Peyer's patch (tissue), 4 donors: ENCODE measurements around the gene TCF20. TPM values are rescaled to one million over a fixed set of nuclear protein-coding genes. Genes with fewer than 3 reads are reported as not detected.

Experiments
- DNase-seq, 3 donors: peaks; one replicate each; pipeline ENCODE4 v3.0.0-alpha.2; 2017 to 2019
- H3K27ac ChIP-seq, 4 donors: fragments of 200-600 bp; sonication (generic); one replicate each; pipeline ENCODE4 v1.5.1; 2016 to 2019
- H3K27me3 ChIP-seq, 2 donors: fragments of 200-600 bp; sonication (generic); one replicate each; pipeline ENCODE4 v1.5.1; 2019
- H3K36me3 ChIP-seq, 3 donors: fragments of 200-600 bp; sonication (generic); one replicate each; pipeline ENCODE4 v1.5.1; 2016 to 2019
- H3K4me1 ChIP-seq, 4 donors: fragments of 200-600 bp; sonication (generic); one replicate each; pipeline ENCODE4 v1.5.1; 2016 to 2019
- H3K4me3 ChIP-seq, 4 donors: fragments of 200-600 bp; sonication (generic); 1 replicate in 3 of 4; 2 replicates in 1 of 4; pipeline ENCODE4 v1.5.1; 2016 to 2019; ENCODE audit warnings: mild to moderate bottlenecking in 1 of 4
- H3K9me3 ChIP-seq, 4 donors: fragments of 200-600 bp; sonication (generic); one replicate each; pipeline ENCODE4 v1.5.1; 2016 to 2019; ENCODE audit warnings: mild to moderate bottlenecking in 1 of 4
- POLR2A ChIP-seq, 2 donors: fragments of 450-650 bp; IDR thresholded peaks; one replicate each; pipeline ENCODE4 v1.5.1; 2017; ENCODE audit warnings: antibody characterized with exemption in 2 of 2, mild to moderate bottlenecking in 2 of 2, moderate library complexity in 2 of 2
- total RNA-seq, 4 donors: library from RNA; depleted of rRNA; stranded (reverse); fragments of >200 nt; gene quantifications; one replicate each; pipeline ENCODE4 v1.1.0, GENCODE V29; 2016
- TF ChIP-seq, protein P1 (sequence below), 6 experiments: fragments of 450-650 bp in 4 of 6; fragments of 200-600 bp in 2 of 6; sonication (generic) in 1 of 6; IDR thresholded peaks; one replicate each; pipeline ENCODE4 v1.5.1; 2017 to 2019; ENCODE audit warnings: antibody characterized with exemption in 6 of 6, mild to moderate bottlenecking in 3 of 6, moderate library complexity in 1 of 6

TCF20 gene
- total RNA-seq, 4 donors from 2014 or later, result 43.8 to 75.1 (median 59.5) TPM

DNA sequence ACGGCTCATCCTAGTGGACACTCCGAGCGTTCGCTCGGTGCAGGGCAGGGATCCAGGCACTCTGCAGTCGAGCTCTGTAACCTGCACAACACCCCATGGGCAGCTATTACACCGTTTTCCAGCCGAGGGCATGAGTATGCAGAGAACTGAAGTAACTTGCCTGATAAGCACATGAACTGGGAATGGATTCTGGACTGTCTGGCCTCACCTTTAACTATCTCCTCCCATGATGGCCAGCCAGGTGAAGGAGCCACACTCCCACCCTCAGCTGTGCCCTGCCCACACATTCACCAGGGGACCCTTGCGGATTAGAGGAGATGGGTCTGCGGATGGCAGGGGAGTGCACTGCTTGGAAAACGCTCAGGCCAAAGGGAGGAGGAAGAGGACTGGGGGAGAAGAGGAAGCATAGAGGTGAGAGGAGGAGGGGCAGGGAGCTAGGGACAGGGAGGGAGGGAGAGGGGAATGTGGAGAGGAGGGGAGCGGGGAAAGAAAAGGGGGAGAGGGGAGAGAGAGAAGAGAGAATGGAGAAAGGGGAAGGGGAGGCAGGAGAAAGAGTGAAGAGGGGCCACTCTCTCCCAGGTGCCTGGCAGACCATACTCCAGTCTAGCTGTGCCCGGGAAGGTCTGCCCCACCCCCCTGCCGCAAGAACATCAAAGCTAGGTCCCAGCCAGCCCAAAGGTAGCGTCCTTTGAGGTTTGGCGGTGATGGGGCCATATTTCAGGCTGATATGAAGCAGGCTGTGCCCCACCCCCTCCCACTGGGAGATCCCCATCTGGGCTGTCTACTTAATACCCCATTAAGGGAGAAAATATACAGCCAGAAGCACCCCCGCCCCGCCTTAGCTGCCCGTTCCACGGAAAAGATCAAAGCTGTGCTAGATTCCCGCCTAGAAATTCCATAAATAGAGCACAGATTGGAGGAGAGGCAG lies 33.2 kb upstream of the TCF20 start:
- TF ChIP-seq, protein P1, sequence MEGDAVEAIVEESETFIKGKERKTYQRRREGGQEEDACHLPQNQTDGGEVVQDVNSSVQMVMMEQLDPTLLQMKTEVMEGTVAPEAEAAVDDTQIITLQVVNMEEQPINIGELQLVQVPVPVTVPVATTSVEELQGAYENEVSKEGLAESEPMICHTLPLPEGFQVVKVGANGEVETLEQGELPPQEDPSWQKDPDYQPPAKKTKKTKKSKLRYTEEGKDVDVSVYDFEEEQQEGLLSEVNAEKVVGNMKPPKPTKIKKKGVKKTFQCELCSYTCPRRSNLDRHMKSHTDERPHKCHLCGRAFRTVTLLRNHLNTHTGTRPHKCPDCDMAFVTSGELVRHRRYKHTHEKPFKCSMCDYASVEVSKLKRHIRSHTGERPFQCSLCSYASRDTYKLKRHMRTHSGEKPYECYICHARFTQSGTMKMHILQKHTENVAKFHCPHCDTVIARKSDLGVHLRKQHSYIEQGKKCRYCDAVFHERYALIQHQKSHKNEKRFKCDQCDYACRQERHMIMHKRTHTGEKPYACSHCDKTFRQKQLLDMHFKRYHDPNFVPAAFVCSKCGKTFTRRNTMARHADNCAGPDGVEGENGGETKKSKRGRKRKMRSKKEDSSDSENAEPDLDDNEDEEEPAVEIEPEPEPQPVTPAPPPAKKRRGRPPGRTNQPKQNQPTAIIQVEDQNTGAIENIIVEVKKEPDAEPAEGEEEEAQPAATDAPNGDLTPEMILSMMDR (IDR thresholded peaks at IDR 0.05), result peak in 2 of 6 experiments; percentile 11 to 27
- TF ChIP-seq POLR2A (IDR thresholded peaks at IDR 0.05), result no peak
- peak in 2 of 3 donors; percentile 64 to 68 for DNase-seq
- Histone ChIP-seq H3K9me3 (no peaks in the 10 kb centered on the region), H3K27me3 (no peaks in the 10 kb centered on the region), H3K36me3 (no peaks in the 10 kb centered on the region), H3K27ac (peak overlapping the region in 2 of 4 donors; percentile 26 to 46), H3K4me3 (no peak overlapping the region), H3K4me1 (peaks cover 7 to 35% (median 22%) of the 10 kb centered on the region in 4 donors)

DNA sequence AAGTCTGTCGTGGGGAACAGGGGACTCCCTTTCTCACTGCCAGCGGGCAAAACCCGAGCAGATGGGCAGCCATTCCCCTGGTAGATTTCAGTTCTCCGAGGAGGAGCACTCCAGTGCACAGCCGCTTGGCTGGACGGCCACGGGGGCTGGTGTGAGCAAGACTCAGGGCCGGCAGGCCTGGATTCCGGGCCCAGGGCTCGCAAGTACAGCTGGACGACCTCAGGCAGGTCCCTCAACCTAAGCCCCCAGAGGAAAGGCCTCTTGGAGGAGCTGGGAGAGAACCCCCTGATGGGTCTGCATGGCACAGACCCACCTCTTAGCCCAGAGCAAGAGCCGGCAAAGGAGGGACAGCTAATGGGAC lies 31.3 kb upstream of the TCF20 start:
- TF ChIP-seq, protein P1 (IDR thresholded peaks at IDR 0.05), result no peak
- TF ChIP-seq POLR2A (IDR thresholded peaks at IDR 0.05), result no peak
- no peak for DNase-seq
- Histone ChIP-seq H3K9me3 (no peaks in the 10 kb centered on the region), H3K4me1 (peaks cover 7 to 35% (median 22%) of the 10 kb centered on the region in 4 donors), H3K27ac (peak overlapping the region in 1 of 4 donors; percentile 52), H3K36me3 (no peaks in the 10 kb centered on the region), H3K27me3 (no peaks in the 10 kb centered on the region), H3K4me3 (no peak overlapping the region)

DNA sequence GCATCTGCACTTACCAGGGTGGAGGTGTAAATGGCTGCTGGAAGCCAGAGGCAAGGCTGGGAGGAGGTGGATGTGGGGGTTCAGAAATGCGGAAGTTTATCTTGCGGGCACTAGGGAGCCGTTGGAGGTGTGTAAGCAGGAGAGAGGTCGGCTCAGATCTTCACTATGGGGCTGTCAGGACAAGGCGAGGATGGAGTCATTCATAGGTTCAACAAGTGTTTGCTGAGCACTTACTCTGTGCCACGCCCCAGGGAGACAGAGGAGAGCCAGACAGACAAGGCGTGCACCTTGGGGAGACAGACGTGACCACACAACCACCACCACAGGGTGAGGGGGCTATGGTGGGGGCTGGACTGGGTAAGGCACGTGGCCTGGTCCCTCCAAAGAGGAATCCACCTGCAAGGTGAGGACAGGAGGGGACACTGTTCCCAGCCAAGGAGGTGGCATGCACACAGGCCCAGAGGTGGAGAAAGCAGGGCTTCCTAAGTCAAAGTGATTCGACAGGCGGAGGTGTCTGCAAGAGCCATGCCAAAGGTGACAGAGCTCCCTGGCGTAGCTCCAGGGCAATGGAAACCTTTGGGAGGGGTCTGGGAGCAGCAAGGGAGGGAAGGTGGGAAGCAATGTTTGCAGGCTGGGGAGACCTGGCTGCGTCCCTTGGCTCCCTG lies 30.8 kb upstream of the TCF20 start:
- peak overlapping the region in 2 of 4 donors; percentile 52 to 74 for H3K27ac ChIP-seq

DNA sequence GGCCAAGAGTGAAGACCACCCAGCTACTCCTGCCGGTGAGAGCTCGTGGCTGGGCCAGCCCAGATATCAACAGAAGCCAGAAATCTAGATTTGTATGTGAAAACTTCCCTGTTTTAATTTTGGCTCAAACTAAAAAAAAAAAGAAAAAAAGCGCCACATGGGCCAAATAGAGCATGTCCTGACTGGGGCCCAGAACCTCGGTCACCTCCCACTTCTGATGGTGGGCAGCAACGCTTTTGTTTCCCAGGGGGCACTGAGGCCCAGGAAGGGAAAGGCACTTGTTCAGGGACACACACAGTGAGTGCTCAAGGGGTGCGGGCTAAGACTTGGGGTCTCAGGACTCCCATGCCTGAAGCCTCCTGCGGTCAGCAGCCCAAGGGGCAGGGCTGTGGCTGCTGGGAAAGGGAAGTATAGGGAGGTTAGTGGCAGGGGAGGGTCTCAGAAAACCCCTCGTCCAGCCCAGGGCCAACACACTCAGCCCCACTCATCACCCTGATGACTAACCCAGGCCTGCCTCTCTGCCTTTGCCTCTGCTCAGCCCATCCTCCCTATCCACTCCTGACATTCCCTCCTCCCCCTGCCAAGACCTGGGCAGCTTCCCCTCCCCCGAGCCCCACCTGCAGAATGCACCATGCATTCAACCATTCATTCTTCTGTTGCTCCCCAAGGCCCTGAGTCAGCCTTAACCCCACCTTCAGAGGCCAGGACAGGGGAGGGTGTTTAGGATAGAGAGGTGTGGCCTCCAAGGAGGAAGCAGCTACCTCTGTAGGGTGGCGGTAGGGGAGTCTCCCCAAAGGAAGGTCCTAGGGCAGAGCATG lies 30.0 kb upstream of the TCF20 start:
- H3K36me3 ChIP-seq, result no peaks in the 10 kb centered on the region
- peak overlapping the region in 3 of 4 donors; percentile 29 to 74 (median 52) for H3K27ac ChIP-seq
- H3K4me3 ChIP-seq, result peak overlapping the region in 2 of 4 donors; percentile 9 to 32
- no peaks in the 10 kb centered on the region for H3K27me3 ChIP-seq
- peak in 2 of 3 donors; percentile 59 to 75 for DNase-seq
- H3K4me1 ChIP-seq, result peaks cover 7 to 35% (median 22%) of the 10 kb centered on the region in 4 donors
- H3K9me3 ChIP-seq, result no peaks in the 10 kb centered on the region
- no peak for TF ChIP-seq POLR2A (IDR thresholded peaks at IDR 0.05)
- TF ChIP-seq, protein P1 (IDR thresholded peaks at IDR 0.05), result no peak

More for the DNA sequence above, 30.8 kb upstream of the TCF20 start:
- peak overlapping the region in 1 of 4 donors; percentile 32 for H3K4me3 ChIP-seq
- no peaks in the 10 kb centered on the region for H3K27me3 ChIP-seq
- DNase-seq, result no peak
- TF ChIP-seq POLR2A (IDR thresholded peaks at IDR 0.05), result no peak
- TF ChIP-seq, protein P1 (IDR thresholded peaks at IDR 0.05), result no peak
- peaks cover 7 to 35% (median 22%) of the 10 kb centered on the region in 4 donors for H3K4me1 ChIP-seq
- H3K36me3 ChIP-seq, result no peaks in the 10 kb centered on the region
- no peaks in the 10 kb centered on the region for H3K9me3 ChIP-seq
